Activated naive CD8-positive, alpha-beta T cell treated with anti-CD3 and anti-CD28 coated beads for 36 hours (primary cell): ENCODE measurements around the gene ZNF600. TPM values are rescaled to one million over a fixed set of nuclear protein-coding genes. Genes with fewer than 3 reads are reported as not detected.
"Not testable (repeated sequence)": the region's sequence is repeated elsewhere in the genome, so short reads cannot be mapped to it uniquely, and the experiment has no call there.

ENCODE experiments used
- DNase-seq: peaks from one replicate; pipeline ENCODE4 v3.0.0; 2021
- H3K27ac Mint-ChIP-seq: one replicate; pipeline ENCODE4 v1.8.0; 2022; ENCODE audit warnings: mild to moderate bottlenecking, moderate library complexity, mixed read lengths
- H3K27me3 Mint-ChIP-seq: one replicate; pipeline ENCODE4 v1.8.0; 2022; ENCODE audit warnings: mild to moderate bottlenecking, mixed read lengths
- H3K36me3 Mint-ChIP-seq: one replicate; pipeline ENCODE4 v1.8.0; 2021; ENCODE audit warnings: mild to moderate bottlenecking, mixed read lengths
- H3K4me1 Mint-ChIP-seq: one replicate; pipeline ENCODE4 v1.8.0; 2021; ENCODE audit warnings: mixed read lengths
- H3K4me3 Mint-ChIP-seq: one replicate; pipeline ENCODE4 v1.8.0; 2022; ENCODE audit warnings: mild to moderate bottlenecking, moderate library complexity, mixed read lengths
- H3K9me3 Mint-ChIP-seq: one replicate; pipeline ENCODE4 v1.8.0; 2022; ENCODE audit warnings: mixed read lengths
- total RNA-seq, 2 experiments: library from RNA; stranded (reverse); gene quantifications; one replicate each; pipeline ENCODE4 v1.2.3, GENCODE V29; 2021

ZNF600 gene
- 10 to 100 TPM; 13.5 to 14.4 TPM for total RNA-seq

GRCh38 chr19:52786464-52787354 is at the start of gene ZNF600:
ZNF600 (minus strand) TSS chr19:52786791; CDS start chr19:52778888, 7,903 bp downstream.
- Mint-ChIP-seq H3K27ac (peak within 1 kb of the TSS; percentile 75), H3K9me3 (peaks cover 21% of the 10 kb centered on the region), H3K4me1 (peaks cover 25% of the 10 kb centered on the region), H3K4me3 (peak within 1 kb of the TSS; percentile 88), H3K36me3 (peaks cover 37% of the 10 kb centered on the region)
- H3K27me3 Mint-ChIP-seq, result not testable (repeated sequence)
- DNase-seq, result peak; percentile 88

- DNase-seq, H3K27ac Mint-ChIP-seq, H3K27me3 Mint-ChIP-seq, H3K4me3 Mint-ChIP-seq, H3K4me1 Mint-ChIP-seq: not testable (repeated sequence)
- Mint-ChIP-seq H3K36me3 (peaks cover 62% of the 10 kb centered on the region), H3K9me3 (peaks cover 60% of the 10 kb centered on the region)
These were observed 47.7 kb upstream of the ZNF600 start for GRCh38 chr19:52834289-52834688.

- not testable (repeated sequence) for DNase-seq, H3K4me1 Mint-ChIP-seq, H3K27ac Mint-ChIP-seq, H3K4me3 Mint-ChIP-seq, H3K27me3 Mint-ChIP-seq
- Mint-ChIP-seq H3K9me3 (peaks cover 54% of the 10 kb centered on the region), H3K36me3 (peaks cover 56% of the 10 kb centered on the region)
These were observed 47.0 kb upstream of the ZNF600 start for GRCh38 chr19:52833541-52833940.

- DNase-seq, H3K4me1 Mint-ChIP-seq, H3K27me3 Mint-ChIP-seq, H3K4me3 Mint-ChIP-seq, H3K27ac Mint-ChIP-seq: not testable (repeated sequence)
- Mint-ChIP-seq H3K36me3 (peaks cover 29% of the 10 kb centered on the region), H3K9me3 (peaks cover 33% of the 10 kb centered on the region)
These were observed 43.3 kb upstream of the ZNF600 start for GRCh38 chr19:52829866-52830265.

- Mint-ChIP-seq H3K27me3 (no peaks in the 10 kb centered on the region), H3K36me3 (peaks cover 10% of the 10 kb centered on the region), H3K4me3 (no peak overlapping the region), H3K27ac (no peak overlapping the region), H3K4me1 (peaks cover 3% of the 10 kb centered on the region), H3K9me3 (peaks cover 14% of the 10 kb centered on the region)
- DNase-seq, result no peak
These were observed 39.2 kb upstream of the ZNF600 start for GRCh38 chr19:52825765-52826164.

- Mint-ChIP-seq H3K4me1 (peaks cover 9% of the 10 kb centered on the region), H3K4me3 (no peak overlapping the region), H3K9me3 (peaks cover 15% of the 10 kb centered on the region), H3K27ac (no peak overlapping the region), H3K36me3 (peaks cover 21% of the 10 kb centered on the region), H3K27me3 (no peaks in the 10 kb centered on the region)
- no peak for DNase-seq
These were observed 37.1 kb upstream of the ZNF600 start for GRCh38 chr19:52823676-52824075.

GRCh38 chr19:52821204-52821960 is 34.8 kb upstream of the ZNF600 start, which contains the start of gene ZNF28:
ZNF28 (minus strand) TSS chr19:52821633; CDS start chr19:52817958, 3,675 bp downstream.
- H3K27me3 Mint-ChIP-seq, H3K4me1 Mint-ChIP-seq: not testable (repeated sequence)
- Mint-ChIP-seq H3K4me3 (peak within 1 kb of the TSS; percentile 95), H3K27ac (peak within 1 kb of the TSS; percentile 79), H3K36me3 (peaks cover 40% of the 10 kb centered on the region), H3K9me3 (peaks cover 18% of the 10 kb centered on the region)
- peak; percentile 70 for DNase-seq

- peaks cover 46% of the 10 kb centered on the region for H3K36me3 Mint-ChIP-seq
- peak; percentile 27 for DNase-seq
- H3K9me3 Mint-ChIP-seq, result peaks cover 18% of the 10 kb centered on the region
- H3K4me3 Mint-ChIP-seq, result peak overlapping the region; percentile 95
- H3K4me1 Mint-ChIP-seq, H3K27me3 Mint-ChIP-seq: not testable (repeated sequence)
- H3K27ac Mint-ChIP-seq, result peak overlapping the region; percentile 79
These were observed 34.0 kb upstream of the ZNF600 start for GRCh38 chr19:52820472-52821203.

GRCh38 chr19:52809801-52810200 is 23.2 kb upstream of the ZNF600 start:
- no peaks in the 10 kb centered on the region for H3K4me1 Mint-ChIP-seq
- no peaks in the 10 kb centered on the region for H3K27me3 Mint-ChIP-seq
- H3K27ac Mint-ChIP-seq, result no peak overlapping the region
- H3K4me3 Mint-ChIP-seq, result no peak overlapping the region
- DNase-seq, result no peak
- H3K9me3 Mint-ChIP-seq, result peaks cover 29% of the 10 kb centered on the region
- peaks cover 70% of the 10 kb centered on the region for H3K36me3 Mint-ChIP-seq

GRCh38 chr19:52799950-52800640 is 13.5 kb upstream of the ZNF600 start:
- not testable (repeated sequence) for DNase-seq, H3K4me3 Mint-ChIP-seq, H3K4me1 Mint-ChIP-seq, H3K27ac Mint-ChIP-seq, H3K27me3 Mint-ChIP-seq
- Mint-ChIP-seq H3K36me3 (peaks cover 92% of the 10 kb centered on the region), H3K9me3 (peaks cover 74% of the 10 kb centered on the region)

GRCh38 chr19:52789440-52789839 is 2.8 kb upstream of the ZNF600 start:
- Mint-ChIP-seq H3K4me3 (no peak overlapping the region), H3K4me1 (peaks cover 23% of the 10 kb centered on the region), H3K27ac (no peak overlapping the region), H3K36me3 (peaks cover 30% of the 10 kb centered on the region), H3K9me3 (peaks cover 35% of the 10 kb centered on the region), H3K27me3 (no peaks in the 10 kb centered on the region)
- DNase-seq, result no peak

GRCh38 chr19:52786078-52786463 is 520 bp downstream of the ZNF600 start:
- Mint-ChIP-seq H3K36me3 (peaks cover 42% of the 10 kb centered on the region), H3K27me3 (no peaks in the 10 kb centered on the region), H3K27ac (peak overlapping the region; percentile 75), H3K4me1 (peaks cover 25% of the 10 kb centered on the region), H3K4me3 (peak overlapping the region; percentile 88), H3K9me3 (peaks cover 20% of the 10 kb centered on the region)
- peak; percentile 12 for DNase-seq

- peaks cover 48% of the 10 kb centered on the region for H3K36me3 Mint-ChIP-seq
- H3K27ac Mint-ChIP-seq, result peak overlapping the region; percentile 35
These were observed 1.1 kb downstream of the ZNF600 start for GRCh38 chr19:52785506-52785905.

GRCh38 chr19:52782864-52783263 is 3.7 kb downstream of the ZNF600 start:
- peaks cover 74% of the 10 kb centered on the region for H3K36me3 Mint-ChIP-seq

More at GRCh38 chr19:52785506-52785905, 1.1 kb downstream of the ZNF600 start:
- H3K27me3 Mint-ChIP-seq, result no peaks in the 10 kb centered on the region
- H3K4me1 Mint-ChIP-seq, result peaks cover 25% of the 10 kb centered on the region
- no peak for DNase-seq
- H3K9me3 Mint-ChIP-seq, result peaks cover 21% of the 10 kb centered on the region
- peak overlapping the region; percentile 88 for H3K4me3 Mint-ChIP-seq

More at GRCh38 chr19:52782864-52783263, 3.7 kb downstream of the ZNF600 start:
- H3K27ac Mint-ChIP-seq, H3K27me3 Mint-ChIP-seq, DNase-seq, H3K4me3 Mint-ChIP-seq: not testable (repeated sequence)
- Mint-ChIP-seq H3K9me3 (peaks cover 27% of the 10 kb centered on the region), H3K4me1 (peaks cover 40% of the 10 kb centered on the region)
